Dendritic cell treated with granulocyte-macrophage colony-stimulating factor and Interleukin-4, amounts not matched to agents 40 ng/mL and 50 ng/mL, for 4 days (primary cell): ENCODE measurements around the gene RCOR1.
"Not testable (repeated sequence)": the region's sequence is repeated elsewhere in the genome, so short reads cannot be mapped to it uniquely, and the experiment has no call there.

Experiments used
- H3K27ac Mint-ChIP-seq: one replicate; pipeline ENCODE4 v1.8.0; 2022; ENCODE audit warnings: mild to moderate bottlenecking, mixed read lengths
- H3K27me3 Mint-ChIP-seq: one replicate; pipeline ENCODE4 v1.8.0; 2022; ENCODE audit warnings: mild to moderate bottlenecking, mixed read lengths
- H3K36me3 Mint-ChIP-seq: one replicate; pipeline ENCODE4 v1.8.0; 2022; ENCODE audit warnings: low read depth, mixed read lengths
- H3K4me1 Mint-ChIP-seq: one replicate; pipeline ENCODE4 v1.8.0; 2022; ENCODE audit warnings: low read depth, mixed read lengths
- H3K4me3 Mint-ChIP-seq: one replicate; pipeline ENCODE4 v1.8.0; 2022; ENCODE audit warnings: mild to moderate bottlenecking, moderate library complexity, mixed read lengths
- H3K9me3 Mint-ChIP-seq: one replicate; pipeline ENCODE4 v1.8.0; 2022; ENCODE audit warnings: mixed read lengths
- intact Hi-C: fragments of 100-400 bp; cut with micrococcal nuclease; formaldehyde crosslinking; loops from one replicate; pipeline ENCODE4 v1.15.0; 2022

Gene RCOR1

GRCh38 chr14:102591944-102592762 is at the start of gene RCOR1:
Gene RCOR1, plus strand, starts transcription at chr14:102592649. Its CDS starts 238 bp downstream, at chr14:102592887.
- H3K27ac Mint-ChIP-seq = peak within 1 kb of the TSS; percentile 98
- H3K9me3 Mint-ChIP-seq = no peaks in the 10 kb centered on the region
- peaks cover 35% of the 10 kb centered on the region for H3K4me1 Mint-ChIP-seq
- H3K36me3 Mint-ChIP-seq = peaks cover 41% of the 10 kb centered on the region
- intact Hi-C loops = loop anchor here (2.0 to 5.0 kb wide), 5 partner anchors 35 to 185 kb away; partner anchors contain the start of gene TRAF3
- H3K4me3 Mint-ChIP-seq = peak within 1 kb of the TSS; percentile 96
- H3K27me3 Mint-ChIP-seq = peaks cover 13% of the 10 kb centered on the region

GRCh38 chr14:102544046-102544746 is 48.3 kb upstream of the RCOR1 start:
- Mint-ChIP-seq H3K36me3 (no peaks in the 10 kb centered on the region), H3K4me1 (peaks cover 18% of the 10 kb centered on the region), H3K27me3 (peaks cover 64% of the 10 kb centered on the region), H3K27ac (no peak overlapping the region), H3K4me3 (no peak overlapping the region), H3K9me3 (no peaks in the 10 kb centered on the region)
- intact Hi-C loops = no loop called here

- H3K36me3 Mint-ChIP-seq = no peaks in the 10 kb centered on the region
- peak overlapping the region; percentile 33 for H3K27ac Mint-ChIP-seq
- H3K9me3 Mint-ChIP-seq = no peaks in the 10 kb centered on the region
- peaks cover 18% of the 10 kb centered on the region for H3K4me1 Mint-ChIP-seq
- H3K27me3 Mint-ChIP-seq = peaks cover 70% of the 10 kb centered on the region
- peak overlapping the region; percentile 24 for H3K4me3 Mint-ChIP-seq
- intact Hi-C loops = no loop called here
Observed at GRCh38 chr14:102544747-102545460, 47.5 kb upstream of the RCOR1 start.

- peak overlapping the region; percentile 33 for H3K27ac Mint-ChIP-seq
- no peak overlapping the region for H3K4me3 Mint-ChIP-seq
- H3K4me1 Mint-ChIP-seq = peaks cover 18% of the 10 kb centered on the region
- H3K36me3 Mint-ChIP-seq = no peaks in the 10 kb centered on the region
- intact Hi-C loops = no loop called here
- no peaks in the 10 kb centered on the region for H3K9me3 Mint-ChIP-seq
- H3K27me3 Mint-ChIP-seq = peaks cover 74% of the 10 kb centered on the region
Observed at GRCh38 chr14:102545461-102546265, 46.8 kb upstream of the RCOR1 start.

- no peak overlapping the region for H3K27ac Mint-ChIP-seq
- H3K27me3 Mint-ChIP-seq = peaks cover 62% of the 10 kb centered on the region
- intact Hi-C loops = no loop called here
- H3K4me1 Mint-ChIP-seq = peaks cover 29% of the 10 kb centered on the region
- no peaks in the 10 kb centered on the region for H3K9me3 Mint-ChIP-seq
- H3K36me3 Mint-ChIP-seq = no peaks in the 10 kb centered on the region
- no peak overlapping the region for H3K4me3 Mint-ChIP-seq
Observed at GRCh38 chr14:102548616-102549240, 43.7 kb upstream of the RCOR1 start.

- H3K36me3 Mint-ChIP-seq, H3K9me3 Mint-ChIP-seq, H3K4me3 Mint-ChIP-seq, H3K27ac Mint-ChIP-seq, intact Hi-C loops: not testable (repeated sequence)
- H3K27me3 Mint-ChIP-seq = peaks cover 44% of the 10 kb centered on the region
- H3K4me1 Mint-ChIP-seq = peaks cover 19% of the 10 kb centered on the region
Observed at GRCh38 chr14:102550927-102551401, 41.5 kb upstream of the RCOR1 start.

GRCh38 chr14:102551995-102552705 is 40.3 kb upstream of the RCOR1 start:
- Mint-ChIP-seq H3K4me1 (peaks cover 13% of the 10 kb centered on the region), H3K27ac (no peak overlapping the region), H3K36me3 (no peaks in the 10 kb centered on the region), H3K27me3 (peaks cover 36% of the 10 kb centered on the region), H3K9me3 (no peaks in the 10 kb centered on the region), H3K4me3 (no peak overlapping the region)
- intact Hi-C loops = no loop called here

GRCh38 chr14:102554821-102555819 is 37.3 kb upstream of the RCOR1 start:
- Mint-ChIP-seq H3K4me1 (peaks cover 11% of the 10 kb centered on the region), H3K4me3 (peak overlapping the region; percentile 73), H3K9me3 (no peaks in the 10 kb centered on the region), H3K27ac (peak overlapping the region; percentile 82), H3K27me3 (peaks cover 10% of the 10 kb centered on the region), H3K36me3 (no peaks in the 10 kb centered on the region)
- intact Hi-C loops = loop anchor here (1.0 to 5.0 kb wide), 3 partner anchors 27 to 37 kb away; partner anchors contain the start of gene RCOR1

GRCh38 chr14:102556098-102556677 is 36.3 kb upstream of the RCOR1 start:
- H3K9me3 Mint-ChIP-seq = no peaks in the 10 kb centered on the region
- H3K27ac Mint-ChIP-seq = no peak overlapping the region
- no peak overlapping the region for H3K4me3 Mint-ChIP-seq
- intact Hi-C loops = loop anchor here (5.0 kb wide), 1 partner anchor 36 kb away; the partner anchor contains the start of gene RCOR1
- H3K36me3 Mint-ChIP-seq = no peaks in the 10 kb centered on the region
- peaks cover 17% of the 10 kb centered on the region for H3K4me1 Mint-ChIP-seq
- H3K27me3 Mint-ChIP-seq = peaks cover 3% of the 10 kb centered on the region

GRCh38 chr14:102557434-102558226 is 34.8 kb upstream of the RCOR1 start:
- Mint-ChIP-seq H3K27ac (no peak overlapping the region), H3K36me3 (no peaks in the 10 kb centered on the region), H3K9me3 (no peaks in the 10 kb centered on the region), H3K27me3 (peaks cover 3% of the 10 kb centered on the region), H3K4me3 (no peak overlapping the region), H3K4me1 (peaks cover 9% of the 10 kb centered on the region)
- intact Hi-C loops = loop anchor here (5.0 kb wide), 1 partner anchor 35 kb away; the partner anchor contains the start of gene RCOR1
